Transverse colon (tissue), 4 donors: ENCODE measurements around the gene DUSP11. TPM values are rescaled to one million over a fixed set of nuclear protein-coding genes. Genes with fewer than 3 reads are reported as not detected.
"Not testable (repeated sequence)": the region's sequence is repeated elsewhere in the genome, so short reads cannot be mapped to it uniquely, and the experiment has no call there.

Source experiments
- DNase-seq: peaks from one replicate; pipeline ENCODE4 v3.0.0-alpha.2; 2019
- H3K27ac ChIP-seq, 4 donors: fragments of 200-600 bp; sonication (generic); 2 replicates each; pipeline ENCODE4 v1.5.1; 2016 to 2018; ENCODE audit warnings: inconsistent platforms in 4 of 4
- H3K27me3 ChIP-seq: fragments of 200-600 bp; sonication (generic); 2 replicates; pipeline ENCODE4 v1.5.1; 2017; ENCODE audit warnings: inconsistent platforms
- H3K36me3 ChIP-seq, 4 donors: fragments of 200-600 bp; sonication (generic); 2 replicates each; pipeline ENCODE4 v1.5.1; 2017 to 2019; ENCODE audit warnings: inconsistent platforms in 4 of 4
- H3K4me1 ChIP-seq, 4 donors: fragments of 200-600 bp; sonication (generic); 2 replicates each; pipeline ENCODE4 v1.5.1; 2017 to 2020; ENCODE audit warnings: inconsistent platforms in 4 of 4
- H3K4me3 ChIP-seq, 4 donors: fragments of 200-600 bp; sonication (generic); 1 replicate in 1 of 4; 2 replicates in 3 of 4; pipeline versions ENCODE4 v1.5.1 to v1.6.1; 2017 to 2019; ENCODE audit warnings: inconsistent platforms in 4 of 4
- H3K9me3 ChIP-seq, 2 donors: fragments of 200-600 bp; sonication (generic); 2 replicates each; pipeline ENCODE4 v1.5.1; 2017 to 2019; ENCODE audit warnings: inconsistent platforms in 2 of 2
- EP300 ChIP-seq: sonication (generic); formaldehyde crosslinking; IDR thresholded peaks from one replicate; pipeline ENCODE4 v1.6.1; 2017; ENCODE audit warnings: antibody characterized with exemption, low read depth
- POLR2A ChIP-seq: fragments of 450-650 bp; IDR thresholded peaks from one replicate; pipeline ENCODE4 v1.6.1; 2016; ENCODE audit warnings: antibody characterized with exemption, mild to moderate bottlenecking, moderate library complexity
- POLR2AphosphoS5 ChIP-seq, 3 donors: sonication (generic); formaldehyde crosslinking; IDR thresholded peaks; one replicate each; pipeline ENCODE4 v1.6.1; 2016; ENCODE audit warnings: antibody characterized with exemption in 3 of 3
- WGBS, 2 donors: methylation state at CpG; one replicate each; pipeline ENCODE4 v1.1.5; 2018; ENCODE audit warnings: low coverage in 1 of 2; 5-methylcytosine and 5-hydroxymethylcytosine counted together
- in situ Hi-C, 4 donors: fragments of 200-750 bp; cut with MboI; loops; one replicate each; pipeline versions ENCODE4 v1.15.0 to v1.15.1; 2017; ENCODE audit warnings: low sequenced_read_pairs in 3 of 4, low pct_ligation_motif_present in 1 of 4, low pct_unique_long_range_greater_than_20kb in 1 of 4
- intact Hi-C: fragments of 100-400 bp; cut with DNase I; formaldehyde crosslinking; loops from one replicate; pipeline ENCODE4 v1.15.1; 2023; ENCODE audit warnings: low total_unique reads
- total RNA-seq, 4 donors: library from RNA; depleted of rRNA; stranded (reverse); fragments of >200 nt; gene quantifications; one replicate each; pipeline ENCODE4 v1.1.0, GENCODE V29; 2016
- TF ChIP-seq, protein P1 (sequence below), 5 experiments: fragments of 200-600 bp in 3 of 5; fragments of 450-650 bp in 2 of 5; sonication (generic) in 3 of 5; IDR thresholded peaks; 1 replicate in 2 of 5; 2 replicates in 3 of 5; pipeline ENCODE4 v1.5.1; 2016 to 2017; ENCODE audit warnings: antibody characterized with exemption in 5 of 5, inconsistent platforms in 3 of 5, mild to moderate bottlenecking in 2 of 5, moderate library complexity in 1 of 5

DUSP11 gene
- total RNA-seq, 4 donors from 2014 or later, result 9.2 to 35.2 (median 30.8) TPM

DNA sequence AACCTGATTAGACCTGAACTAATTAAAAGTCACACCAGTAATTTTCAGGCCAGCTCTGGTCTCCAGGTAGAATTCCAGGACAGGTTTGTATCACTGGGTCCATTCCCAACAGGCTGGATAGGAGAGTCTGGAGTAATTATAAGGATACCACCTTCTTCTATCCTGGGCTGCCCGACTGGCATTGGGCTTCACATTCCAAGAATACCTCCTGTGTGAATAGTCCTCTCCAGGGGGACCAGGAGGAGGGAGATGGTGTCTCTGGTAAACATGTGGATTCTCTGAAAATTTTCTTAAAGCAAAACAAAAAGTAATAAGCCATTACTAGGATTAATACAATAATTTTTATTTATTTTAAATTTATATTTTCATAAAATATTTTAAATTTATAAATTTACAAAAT lies 17.3 kb downstream of the DUSP11 start:
- H3K27ac ChIP-seq, result no peak overlapping the region
- H3K4me1 ChIP-seq, result peaks cover 0 to 7% (median 0%) of the 10 kb centered on the region in 4 donors
- peaks cover 0 to 66% (median 17%) of the 10 kb centered on the region in 4 donors for H3K36me3 ChIP-seq
- in situ Hi-C loops (no loop called here), intact Hi-C loops (no loop called here)
- H3K9me3 ChIP-seq, result no peaks in the 10 kb centered on the region
- no peak overlapping the region for H3K4me3 ChIP-seq
- TF ChIP-seq POLR2AphosphoS5 (IDR thresholded peaks at IDR 0.05) (no peak), POLR2A (no peak), EP300 (no peak)
- TF ChIP-seq, protein P1, sequence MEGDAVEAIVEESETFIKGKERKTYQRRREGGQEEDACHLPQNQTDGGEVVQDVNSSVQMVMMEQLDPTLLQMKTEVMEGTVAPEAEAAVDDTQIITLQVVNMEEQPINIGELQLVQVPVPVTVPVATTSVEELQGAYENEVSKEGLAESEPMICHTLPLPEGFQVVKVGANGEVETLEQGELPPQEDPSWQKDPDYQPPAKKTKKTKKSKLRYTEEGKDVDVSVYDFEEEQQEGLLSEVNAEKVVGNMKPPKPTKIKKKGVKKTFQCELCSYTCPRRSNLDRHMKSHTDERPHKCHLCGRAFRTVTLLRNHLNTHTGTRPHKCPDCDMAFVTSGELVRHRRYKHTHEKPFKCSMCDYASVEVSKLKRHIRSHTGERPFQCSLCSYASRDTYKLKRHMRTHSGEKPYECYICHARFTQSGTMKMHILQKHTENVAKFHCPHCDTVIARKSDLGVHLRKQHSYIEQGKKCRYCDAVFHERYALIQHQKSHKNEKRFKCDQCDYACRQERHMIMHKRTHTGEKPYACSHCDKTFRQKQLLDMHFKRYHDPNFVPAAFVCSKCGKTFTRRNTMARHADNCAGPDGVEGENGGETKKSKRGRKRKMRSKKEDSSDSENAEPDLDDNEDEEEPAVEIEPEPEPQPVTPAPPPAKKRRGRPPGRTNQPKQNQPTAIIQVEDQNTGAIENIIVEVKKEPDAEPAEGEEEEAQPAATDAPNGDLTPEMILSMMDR (IDR thresholded peaks at IDR 0.05), result no peak
- H3K27me3 ChIP-seq, result no peaks in the 10 kb centered on the region
- 84 to 86% methylated on average over 1 of the region's 1 CpG for WGBS, 2 donors
- no peak for DNase-seq

DNA sequence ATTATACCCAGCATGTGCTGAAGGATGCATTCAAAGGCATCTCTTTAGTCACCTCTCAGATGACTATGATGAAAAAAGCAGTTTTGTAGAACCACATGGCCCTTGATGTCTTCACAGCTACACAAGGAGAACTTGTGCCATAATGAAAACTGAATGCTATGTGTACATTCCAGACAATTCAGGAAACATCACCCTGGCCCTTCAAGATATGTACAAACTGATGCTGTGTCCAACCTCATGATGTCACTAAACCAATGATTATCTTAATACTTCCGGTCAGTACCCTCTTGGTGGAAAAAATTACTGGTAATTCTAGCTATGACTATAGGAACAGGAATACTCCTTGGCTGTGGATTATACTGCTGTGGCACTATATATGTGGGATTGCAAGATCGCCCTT lies 20.0 kb downstream of the DUSP11 start:
- intact Hi-C loops (no loop called here), in situ Hi-C loops (no loop called here)
- H3K4me3 ChIP-seq, result no peak overlapping the region
- H3K27ac ChIP-seq, result no peak overlapping the region
- TF ChIP-seq POLR2AphosphoS5 (IDR thresholded peaks at IDR 0.05) (no peak), EP300 (no peak), POLR2A (no peak)
- TF ChIP-seq, protein P1 (IDR thresholded peaks at IDR 0.05), result no peak
- H3K36me3 ChIP-seq, result peaks cover 0 to 41% (median 8%) of the 10 kb centered on the region in 4 donors
- peaks cover 0 to 7% (median 0%) of the 10 kb centered on the region in 4 donors for H3K4me1 ChIP-seq
- 71 to 95% methylated on average over 2 of the region's 2 CpGs for WGBS, 2 donors
- H3K9me3 ChIP-seq, result no peaks in the 10 kb centered on the region
- no peak for DNase-seq
- H3K27me3 ChIP-seq, result no peaks in the 10 kb centered on the region

DNA sequence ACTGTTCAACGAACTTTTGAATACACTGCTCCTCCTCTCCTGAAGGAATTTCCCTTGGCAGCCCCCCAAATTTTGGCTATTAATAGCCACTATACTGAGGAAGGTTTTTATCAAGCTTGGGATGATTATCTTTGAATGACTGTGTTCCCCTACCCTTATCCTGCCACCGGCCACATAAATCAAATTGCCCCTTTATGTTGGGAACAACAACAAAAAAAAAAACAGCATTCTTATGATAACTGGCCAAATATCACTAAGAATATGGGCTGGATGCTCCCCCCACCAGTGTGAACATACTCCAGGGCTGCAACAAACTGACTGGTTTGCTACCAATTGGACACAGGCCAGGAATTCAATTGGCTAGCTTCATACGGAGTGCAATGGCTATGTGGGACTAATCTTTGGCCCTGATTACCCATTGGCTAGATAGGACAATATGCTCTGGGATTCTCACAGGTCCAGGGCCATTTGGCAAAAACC lies 20.6 kb downstream of the DUSP11 start:
- in situ Hi-C loops, result no loop called here
- no peaks in the 10 kb centered on the region for H3K9me3 ChIP-seq
- TF ChIP-seq, protein P1 (IDR thresholded peaks at IDR 0.05), result no peak
- no peak for TF ChIP-seq EP300
- TF ChIP-seq POLR2AphosphoS5 (IDR thresholded peaks at IDR 0.05), result no peak
- TF ChIP-seq POLR2A, result no peak
- peaks cover 0 to 7% (median 0%) of the 10 kb centered on the region in 4 donors for H3K4me1 ChIP-seq
- H3K36me3 ChIP-seq, result peaks cover 0 to 36% (median 6%) of the 10 kb centered on the region in 4 donors
- WGBS, 2 donors, result 57 to 60% methylated on average over 2 to 3 of the region's 3 CpGs
- no peak overlapping the region for H3K4me3 ChIP-seq
- no peak overlapping the region for H3K27ac ChIP-seq
- DNase-seq, result no peak
- intact Hi-C loops, result no loop called here
- H3K27me3 ChIP-seq, result no peaks in the 10 kb centered on the region

DNA sequence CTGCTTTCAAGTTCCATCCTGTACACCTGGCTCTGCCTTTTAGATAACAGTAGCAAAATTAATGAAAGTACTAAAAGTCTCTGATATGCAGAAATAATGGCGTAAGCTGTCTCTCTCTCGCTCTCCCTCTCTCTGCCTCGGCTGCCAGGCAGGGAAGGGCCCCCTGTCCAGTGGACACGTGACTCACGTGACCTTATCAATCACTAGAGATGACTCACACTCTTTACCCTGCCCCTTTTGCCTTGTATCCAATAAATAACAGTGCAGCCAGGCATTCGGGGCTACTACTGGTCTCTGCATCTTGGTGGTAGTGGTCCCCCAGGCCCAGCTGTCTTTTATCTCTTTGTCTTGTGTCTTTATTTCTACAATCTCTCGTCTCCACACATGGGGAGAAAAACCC lies 25.6 kb downstream of the DUSP11 start:
- DNase-seq, H3K4me3 ChIP-seq, H3K9me3 ChIP-seq, H3K27ac ChIP-seq, in situ Hi-C loops, H3K4me1 ChIP-seq, H3K36me3 ChIP-seq, H3K27me3 ChIP-seq, intact Hi-C loops: not testable (repeated sequence)
- WGBS, 2 donors, result 84 to 86% methylated on average over 5 to 7 of the region's 7 CpGs

DNA sequence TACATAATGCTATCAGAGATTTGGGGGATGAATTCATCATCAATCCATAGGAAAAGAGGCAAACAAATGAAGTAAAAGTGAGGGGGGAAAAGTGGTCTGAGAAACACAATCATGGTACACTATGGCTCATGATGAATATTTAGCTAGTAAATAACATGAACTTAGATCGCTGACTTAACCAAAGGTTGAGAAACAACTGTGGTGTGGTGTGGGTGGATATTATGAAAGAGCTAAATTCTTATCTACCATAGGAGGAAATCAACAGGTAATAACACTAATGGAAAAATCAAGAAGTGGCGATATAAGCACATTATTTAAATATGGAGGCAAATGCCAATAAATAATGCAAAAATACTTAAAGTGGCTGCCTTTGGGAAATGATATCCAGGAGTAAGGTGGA lies 30.6 kb downstream of the DUSP11 start:
- intact Hi-C loops (no loop called here), in situ Hi-C loops (loop anchor here in 1 of 4 donors (25.0 kb wide), 1 partner anchor 512 kb away; the partner anchor contains the start of genes CCT7 and PRADC1)
- DNase-seq, result no peak
- no peak overlapping the region for H3K27ac ChIP-seq
- no peaks in the 10 kb centered on the region for H3K27me3 ChIP-seq
- H3K4me1 ChIP-seq, result no peaks in the 10 kb centered on the region
- H3K4me3 ChIP-seq, result no peak overlapping the region
- peaks cover 0 to 11% (median 0%) of the 10 kb centered on the region in 4 donors for H3K36me3 ChIP-seq
- H3K9me3 ChIP-seq, result no peaks in the 10 kb centered on the region
- 88 to 93% methylated on average over 2 of the region's 2 CpGs for WGBS, 2 donors
- no peak for TF ChIP-seq POLR2A
- TF ChIP-seq POLR2AphosphoS5 (IDR thresholded peaks at IDR 0.05), result no peak
- TF ChIP-seq EP300, result no peak
- TF ChIP-seq, protein P1 (IDR thresholded peaks at IDR 0.05), result no peak
